Stomach (tissue), 4 donors: ENCODE results near the gene KDM4B.

Experiments
- EP300 ChIP-seq: sonication (generic); formaldehyde crosslinking; IDR thresholded peaks from one replicate; pipeline ENCODE4 v1.6.1; 2017; ENCODE audit warnings: antibody characterized with exemption
- POLR2A ChIP-seq, 4 donors: fragments of 450-650 bp; IDR thresholded peaks; one replicate each; pipeline ENCODE4 v1.6.1; 2016; ENCODE audit warnings: antibody characterized with exemption in 4 of 4, control low read depth in 2 of 4, mild to moderate bottlenecking in 1 of 4, moderate library complexity in 1 of 4
- POLR2AphosphoS5 ChIP-seq, 3 donors: sonication (generic); formaldehyde crosslinking; IDR thresholded peaks; one replicate each; pipeline ENCODE4 v1.6.1; 2016; ENCODE audit warnings: antibody characterized with exemption in 3 of 3
- TF ChIP-seq, protein P1 (sequence below), 7 experiments: fragments of 450-650 bp in 4 of 7; fragments of 200-600 bp in 3 of 7; sonication (generic) in 3 of 7; IDR thresholded peaks; one replicate each; pipeline ENCODE4 v1.5.1; 2016 to 2019; ENCODE audit warnings: antibody characterized with exemption in 7 of 7, control low read depth in 2 of 7, mild to moderate bottlenecking in 1 of 7

DNA sequence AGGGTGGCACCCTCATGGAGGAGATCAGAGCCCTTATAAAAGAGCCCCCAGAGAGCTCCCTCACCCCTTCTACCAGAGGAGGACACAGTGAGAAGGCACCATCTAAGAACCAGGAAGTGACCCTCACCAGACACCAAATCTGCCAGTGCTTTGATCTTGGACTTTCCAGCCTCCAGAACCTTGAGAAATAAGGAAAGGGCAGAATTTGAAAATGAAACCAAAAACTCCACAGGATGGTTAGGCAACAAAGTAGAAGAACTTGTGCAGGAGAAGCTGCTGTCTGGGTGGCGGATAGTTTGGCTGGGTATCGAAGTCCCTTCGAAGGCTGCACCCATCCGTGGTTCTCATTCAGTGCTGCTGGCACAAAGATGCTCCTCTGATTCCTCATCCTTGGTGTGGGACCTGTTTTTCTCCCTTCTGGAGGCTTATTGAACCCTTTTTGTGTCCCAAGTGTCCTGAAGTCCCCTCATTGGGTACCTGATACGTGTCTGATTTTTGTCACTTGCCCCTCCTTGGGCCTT lies 130.8 kb downstream of the KDM4B start:
- TF ChIP-seq POLR2A (IDR thresholded peaks at IDR 0.05), result no peak
- no peak for TF ChIP-seq POLR2AphosphoS5 (IDR thresholded peaks at IDR 0.05)
- TF ChIP-seq, protein P1, sequence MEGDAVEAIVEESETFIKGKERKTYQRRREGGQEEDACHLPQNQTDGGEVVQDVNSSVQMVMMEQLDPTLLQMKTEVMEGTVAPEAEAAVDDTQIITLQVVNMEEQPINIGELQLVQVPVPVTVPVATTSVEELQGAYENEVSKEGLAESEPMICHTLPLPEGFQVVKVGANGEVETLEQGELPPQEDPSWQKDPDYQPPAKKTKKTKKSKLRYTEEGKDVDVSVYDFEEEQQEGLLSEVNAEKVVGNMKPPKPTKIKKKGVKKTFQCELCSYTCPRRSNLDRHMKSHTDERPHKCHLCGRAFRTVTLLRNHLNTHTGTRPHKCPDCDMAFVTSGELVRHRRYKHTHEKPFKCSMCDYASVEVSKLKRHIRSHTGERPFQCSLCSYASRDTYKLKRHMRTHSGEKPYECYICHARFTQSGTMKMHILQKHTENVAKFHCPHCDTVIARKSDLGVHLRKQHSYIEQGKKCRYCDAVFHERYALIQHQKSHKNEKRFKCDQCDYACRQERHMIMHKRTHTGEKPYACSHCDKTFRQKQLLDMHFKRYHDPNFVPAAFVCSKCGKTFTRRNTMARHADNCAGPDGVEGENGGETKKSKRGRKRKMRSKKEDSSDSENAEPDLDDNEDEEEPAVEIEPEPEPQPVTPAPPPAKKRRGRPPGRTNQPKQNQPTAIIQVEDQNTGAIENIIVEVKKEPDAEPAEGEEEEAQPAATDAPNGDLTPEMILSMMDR (IDR thresholded peaks at IDR 0.05), result no peak
- TF ChIP-seq EP300, result no peak
